PFSK-1 (cell line): ENCODE measurements around the gene RAB6A.

Experiments
- POLR2AphosphoS5 ChIP-seq: IDR thresholded peaks from 2 replicates; pipeline ENCODE4 v1.6.1; 2012; ENCODE audit warnings: low read depth, mild to moderate bottlenecking, control low read depth, low read length, moderate library complexity
- SIN3A ChIP-seq: IDR thresholded peaks from 2 replicates; pipeline ENCODE4 v1.6.1; 2012; ENCODE audit warnings: mild to moderate bottlenecking, low read length, moderate library complexity, borderline replicate concordance; ENCODE audit not compliant: insufficient read depth
- TAF1 ChIP-seq: IDR thresholded peaks from 2 replicates; pipeline ENCODE4 v1.6.1; 2012; ENCODE audit warnings: low read length, control low read depth, borderline replicate concordance; ENCODE audit not compliant: insufficient read depth
- TF ChIP-seq, protein P1 (sequence below), 2 experiments: IDR thresholded peaks; 2 replicates each; pipeline versions ENCODE4 v1.6.1 to v1.8.0; 2011 to 2012; ENCODE audit warnings: low read depth in 2 of 2, low read length in 2 of 2, control low read depth in 1 of 2, inconsistent platforms in 1 of 2, mild to moderate bottlenecking in 1 of 2, moderate library complexity in 1 of 2; ENCODE audit not compliant: insufficient read depth in 1 of 2

DNA sequence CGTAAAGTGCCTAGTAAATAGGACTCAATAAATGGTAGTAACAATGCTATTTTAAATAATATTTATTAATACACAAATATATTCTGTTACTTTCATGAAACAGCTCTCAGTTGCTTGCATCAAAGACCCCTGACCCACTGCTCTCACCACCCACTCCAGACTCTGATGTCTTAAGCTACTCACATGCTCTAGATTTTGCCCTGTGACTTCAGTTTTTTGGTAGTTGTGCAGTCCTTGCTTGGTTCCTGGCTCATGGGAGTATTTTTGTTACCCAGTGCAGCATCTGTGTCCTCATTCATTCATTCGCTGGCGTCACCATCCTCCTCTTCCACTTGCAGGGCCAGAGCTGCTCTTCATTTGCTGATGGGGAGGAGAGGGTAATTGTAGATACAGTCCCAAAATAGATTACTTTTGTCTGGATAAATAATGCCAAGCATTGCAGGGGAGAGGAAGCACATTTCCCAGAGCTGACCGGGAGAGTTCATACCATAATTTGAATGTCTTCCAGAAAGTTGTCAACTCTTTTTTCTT, 39.5 kb upstream of the RAB6A start:
- no peak for TF ChIP-seq TAF1
- TF ChIP-seq, protein P1, sequence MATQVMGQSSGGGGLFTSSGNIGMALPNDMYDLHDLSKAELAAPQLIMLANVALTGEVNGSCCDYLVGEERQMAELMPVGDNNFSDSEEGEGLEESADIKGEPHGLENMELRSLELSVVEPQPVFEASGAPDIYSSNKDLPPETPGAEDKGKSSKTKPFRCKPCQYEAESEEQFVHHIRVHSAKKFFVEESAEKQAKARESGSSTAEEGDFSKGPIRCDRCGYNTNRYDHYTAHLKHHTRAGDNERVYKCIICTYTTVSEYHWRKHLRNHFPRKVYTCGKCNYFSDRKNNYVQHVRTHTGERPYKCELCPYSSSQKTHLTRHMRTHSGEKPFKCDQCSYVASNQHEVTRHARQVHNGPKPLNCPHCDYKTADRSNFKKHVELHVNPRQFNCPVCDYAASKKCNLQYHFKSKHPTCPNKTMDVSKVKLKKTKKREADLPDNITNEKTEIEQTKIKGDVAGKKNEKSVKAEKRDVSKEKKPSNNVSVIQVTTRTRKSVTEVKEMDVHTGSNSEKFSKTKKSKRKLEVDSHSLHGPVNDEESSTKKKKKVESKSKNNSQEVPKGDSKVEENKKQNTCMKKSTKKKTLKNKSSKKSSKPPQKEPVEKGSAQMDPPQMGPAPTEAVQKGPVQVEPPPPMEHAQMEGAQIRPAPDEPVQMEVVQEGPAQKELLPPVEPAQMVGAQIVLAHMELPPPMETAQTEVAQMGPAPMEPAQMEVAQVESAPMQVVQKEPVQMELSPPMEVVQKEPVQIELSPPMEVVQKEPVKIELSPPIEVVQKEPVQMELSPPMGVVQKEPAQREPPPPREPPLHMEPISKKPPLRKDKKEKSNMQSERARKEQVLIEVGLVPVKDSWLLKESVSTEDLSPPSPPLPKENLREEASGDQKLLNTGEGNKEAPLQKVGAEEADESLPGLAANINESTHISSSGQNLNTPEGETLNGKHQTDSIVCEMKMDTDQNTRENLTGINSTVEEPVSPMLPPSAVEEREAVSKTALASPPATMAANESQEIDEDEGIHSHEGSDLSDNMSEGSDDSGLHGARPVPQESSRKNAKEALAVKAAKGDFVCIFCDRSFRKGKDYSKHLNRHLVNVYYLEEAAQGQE (IDR thresholded peaks at IDR 0.05; ENCODE audit: insufficient read depth in 1 of 2, low read depth in 2 of 2, low read length in 2 of 2), result no peak
- no peak for TF ChIP-seq SIN3A
- no peak for TF ChIP-seq POLR2AphosphoS5
